HepG2 (cell line): ENCODE results near the gene KIZ. TPM values are rescaled to one million over a fixed set of nuclear protein-coding genes. Genes with fewer than 3 reads are reported as not detected.

Source experiments
- BORCS8-MEF2B ChIP-seq: sonication (generic); formaldehyde crosslinking; IDR thresholded peaks from 2 replicates; pipeline ENCODE4 v1.8.0; 2022; ENCODE audit warnings: mild to moderate bottlenecking, missing genetic modification reagents
- GABPB1 ChIP-seq: IDR thresholded peaks from 2 replicates; pipeline ENCODE4 v1.6.1; 2016; ENCODE audit warnings: mild to moderate bottlenecking, missing genetic modification reagents, moderate library complexity, missing compliant biosample characterization
- MAX ChIP-seq: IDR thresholded peaks from 2 replicates; pipeline ENCODE4 v1.6.1; 2012; ENCODE audit warnings: inconsistent platforms
- MIER3 ChIP-seq: IDR thresholded peaks from 2 replicates; pipeline ENCODE4 v1.6.1; 2016; ENCODE audit warnings: missing compliant biosample characterization, borderline replicate concordance
- MZF1 ChIP-seq: sonication (generic); formaldehyde crosslinking; IDR thresholded peaks from 2 replicates; pipeline ENCODE4 v1.8.1; 2023; ENCODE audit warnings: mild to moderate bottlenecking, missing genetic modification reagents, borderline replicate concordance
- NAIF1 ChIP-seq: sonication (generic); formaldehyde crosslinking; IDR thresholded peaks from 2 replicates; pipeline ENCODE4 v1.5.0; 2020; ENCODE audit warnings: mild to moderate bottlenecking, missing genetic modification reagents, borderline replicate concordance
- SKIL ChIP-seq: sonication (generic); formaldehyde crosslinking; IDR thresholded peaks from 2 replicates; pipeline ENCODE4 v1.8.0; 2022; ENCODE audit warnings: missing genetic modification reagents, mild to moderate bottlenecking, moderate library complexity, borderline replicate concordance
- SMAD1 ChIP-seq: sonication (generic); formaldehyde crosslinking; IDR thresholded peaks from 2 replicates; pipeline ENCODE4 v1.4.0; 2020; ENCODE audit warnings: missing genetic modification reagents, low read depth, mild to moderate bottlenecking, borderline replicate concordance
- THRA ChIP-seq: sonication (generic); formaldehyde crosslinking; IDR thresholded peaks from 2 replicates; pipeline ENCODE4 v1.4.0; 2020; ENCODE audit warnings: missing genetic modification reagents, borderline replicate concordance
- ZC3H13 ChIP-seq: sonication (generic); formaldehyde crosslinking; IDR thresholded peaks from 2 replicates; pipeline ENCODE4 v1.8.1; 2023; ENCODE audit warnings: mild to moderate bottlenecking, missing genetic modification reagents, moderate library complexity
- ZNF317 ChIP-seq: sonication (generic); formaldehyde crosslinking; IDR thresholded peaks from 2 replicates; pipeline ENCODE4 v1.5.0; 2020; ENCODE audit warnings: mild to moderate bottlenecking, missing genetic modification reagents
- ZNF577 ChIP-seq: sonication (generic); formaldehyde crosslinking; IDR thresholded peaks from 2 replicates; pipeline ENCODE4 v1.4.0; 2020; ENCODE audit warnings: mild to moderate bottlenecking, low read depth, missing genetic modification reagents, borderline replicate concordance
- ZNF747 ChIP-seq: sonication (generic); formaldehyde crosslinking; IDR thresholded peaks from 2 replicates; pipeline ENCODE4 v1.8.1; 2023; ENCODE audit warnings: missing genetic modification reagents, mild to moderate bottlenecking, borderline replicate concordance
- ZNF788 ChIP-seq: sonication (generic); formaldehyde crosslinking; IDR thresholded peaks from 2 replicates; pipeline ENCODE4 v1.5.0; 2020; ENCODE audit warnings: mild to moderate bottlenecking, missing genetic modification reagents, borderline replicate concordance
- polyA plus RNA-seq, 8 experiments: library from polyadenylated mRNA; depleted of rRNA in 3 of 8; stranded (reverse) in 7 of 8; unstranded in 1 of 8; fragments of >200 nt; fragmentation: Illumina TruSeq in 4 of 8; extraction: Trizol in 4 of 8; gene quantifications; 2 replicates each; pipeline versions ENCODE4 v1.2.1 to v1.2.3, GENCODE V29; 2011 to 2016; ENCODE audit warnings: low read depth in 4 of 8, missing spikeins in 1 of 8, mixed read lengths in 1 of 8; ENCODE audit not compliant: insufficient read depth in 1 of 8
- total RNA-seq, 5 experiments: library from RNA; depleted of rRNA; stranded (reverse); fragments of >200 nt; fragmentation: Illumina TruSeq; extraction: Trizol; gene quantifications; 2 replicates each; pipeline ENCODE4 v1.2.3, GENCODE V29; 2016; ENCODE audit warnings: low read depth in 1 of 5
- TF ChIP-seq, protein P1 (sequence below): IDR thresholded peaks from 2 replicates; pipeline ENCODE4 v1.6.1; 2016; ENCODE audit warnings: missing biosample characterization, missing genetic modification reagents, low read depth

KIZ gene
- total and polyA plus RNA-seq, 2 of the 13 experiments (the other 11 are each of a cell fraction or from before 2014, with no cell fraction given): 46.3 to 114 TPM

GRCh38 chr20:21125849-21126580, at the start of gene KIZ (continued):
- TF ChIP-seq SMAD1 (CRISPR knock-in tag) (0 out of 2 replicates have a peak, but pooled peaks have one; percentile 62), SKIL (CRISPR knock-in tag) (peak; percentile 88), ZC3H13 (CRISPR knock-in tag) (peak; percentile 86), GABPB1 (CRISPR knock-in tag) (peak; percentile 92), MZF1 (CRISPR knock-in tag) (no peak), THRA (CRISPR knock-in tag) (peak; percentile 72), MIER3 (peak; percentile 94), ZNF577 (peak; percentile 71; the same call in 1 of the 2 replicates), ZNF317 (CRISPR knock-in tag) (no peak), MAX (peak; percentile 90), NAIF1 (no peak), ZNF788 (CRISPR knock-in tag) (peak; percentile 97), ZNF747 (peak; percentile 74), BORCS8-MEF2B (peak; percentile 56; the same call in 1 of the 2 replicates)
- TF ChIP-seq, protein P1, sequence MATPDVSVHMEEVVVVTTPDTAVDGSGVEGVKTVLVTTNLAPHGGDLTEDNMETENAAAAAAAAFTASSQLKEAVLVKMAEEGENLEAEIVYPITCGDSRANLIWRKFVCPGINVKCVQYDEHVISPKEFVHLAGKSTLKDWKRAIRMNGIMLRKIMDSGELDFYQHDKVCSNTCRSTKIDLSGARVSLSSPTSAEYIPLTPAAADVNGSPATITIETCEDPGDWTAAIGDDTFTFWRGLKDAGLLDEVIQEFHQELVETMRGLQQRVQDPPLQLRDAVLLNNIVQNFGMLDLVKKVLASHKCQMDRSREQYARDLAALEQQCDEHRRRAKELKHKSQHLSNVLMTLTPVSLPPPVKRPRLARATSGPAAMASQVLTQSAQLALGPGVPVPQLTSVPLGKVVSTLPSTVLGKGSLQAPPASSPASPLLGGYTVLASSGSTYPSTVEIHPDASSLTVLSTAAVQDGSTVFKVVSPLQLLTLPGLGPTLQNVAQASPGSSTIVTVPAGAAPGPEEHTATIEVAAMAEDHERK (CRISPR knock-in tag): no peak
